Stimulated activated CD8-positive, alpha-beta memory T cell treated with anti-CD3 and anti-CD28 coated beads, Interleukin-4, amount 100 ng/mL, for 48 hours (primary cell): Measurements from ENCODE around the gene DDIT3.
A peak's percentile ranks its signal among the peaks of the same experiment; 100 is the strongest.

Experiments
- DNase-seq: peaks from one replicate; pipeline ENCODE4 v3.0.0-alpha.2; 2020

The DDIT3 gene

GRCh38 chr12:57546438-57547287, 26.3 kb upstream of the DDIT3 start, which contains the start of gene DCTN2:
TSS of gene DCTN2 (minus strand) at chr12:57547192. CDS start at chr12:57547063, 129 bp downstream.
- peak; percentile 94 for DNase-seq

DNA sequence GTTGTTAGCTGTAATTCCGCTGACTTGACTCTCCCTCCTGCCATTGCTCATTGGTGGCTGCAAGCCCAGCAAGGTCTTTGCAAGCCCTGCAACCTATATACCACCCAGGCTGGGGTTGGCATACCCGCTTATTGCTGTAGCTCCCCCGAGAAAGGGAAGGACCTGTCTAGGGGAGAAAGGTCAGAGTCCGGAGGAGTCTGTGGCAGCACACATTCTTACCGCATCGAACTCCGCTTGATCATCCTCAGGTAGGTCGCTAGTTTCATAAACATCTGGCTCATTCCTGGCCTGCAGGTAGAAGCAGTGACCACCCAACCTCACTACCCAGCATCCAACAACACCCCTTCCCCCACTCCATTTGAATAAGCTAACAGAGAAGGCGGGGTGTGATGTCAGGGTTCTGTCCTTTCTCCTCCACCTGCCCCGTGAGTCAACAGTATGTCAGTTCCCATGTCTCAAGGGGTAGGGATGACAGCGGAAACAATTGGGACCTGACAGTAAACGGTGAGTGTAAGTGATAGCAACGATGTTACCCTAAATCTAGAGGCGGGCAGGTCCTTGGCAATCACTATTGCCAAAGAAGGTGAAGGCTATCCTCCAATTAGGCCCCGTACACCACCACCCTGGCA, 25.6 kb upstream of the DDIT3 start:
- DNase-seq = no peak

DNA sequence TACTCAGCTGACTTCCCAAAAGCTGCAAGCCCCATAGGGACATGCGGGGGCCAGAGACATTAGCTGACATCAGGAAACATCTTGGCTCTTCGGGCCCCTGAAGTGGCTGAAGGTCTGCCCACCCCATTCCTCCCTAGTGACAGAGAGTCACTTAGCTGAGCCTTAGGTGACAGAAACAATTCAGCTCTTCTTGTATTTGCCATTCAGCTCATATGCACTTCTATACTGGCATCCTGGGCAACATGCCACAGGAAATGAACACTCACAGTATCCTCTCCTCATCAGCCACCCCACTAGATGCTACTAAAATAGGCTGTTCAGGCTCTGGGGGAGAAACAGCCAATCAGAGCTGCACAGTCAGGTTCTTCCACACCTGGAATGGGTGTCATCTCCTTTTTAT, 23.3 kb upstream of the DDIT3 start:
- DNase-seq = no peak

DNA sequence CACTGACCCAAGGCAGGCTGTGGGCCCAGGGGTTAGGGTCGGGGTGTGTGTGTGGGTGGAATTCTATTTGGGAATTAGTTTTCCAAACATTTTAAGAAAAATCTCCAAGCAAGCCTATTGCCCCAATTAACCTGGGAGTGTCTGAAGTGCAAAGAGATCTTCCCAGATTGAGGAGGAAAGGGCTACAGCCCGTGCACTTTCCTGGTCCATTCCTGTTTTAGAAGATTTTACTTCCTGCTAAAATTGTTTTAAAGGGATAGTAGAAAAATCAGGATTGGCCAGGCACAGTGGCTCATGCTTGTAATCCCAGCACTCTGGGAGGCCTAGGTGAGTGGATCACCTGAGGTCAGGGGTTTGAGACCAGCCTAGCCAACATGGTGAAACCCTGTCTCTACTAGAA, 21.4 kb upstream of the DDIT3 start:
- no peak for DNase-seq

GRCh38 chr12:57541001-57541400, 20.7 kb upstream of the DDIT3 start:
- DNase-seq = no peak

DNA sequence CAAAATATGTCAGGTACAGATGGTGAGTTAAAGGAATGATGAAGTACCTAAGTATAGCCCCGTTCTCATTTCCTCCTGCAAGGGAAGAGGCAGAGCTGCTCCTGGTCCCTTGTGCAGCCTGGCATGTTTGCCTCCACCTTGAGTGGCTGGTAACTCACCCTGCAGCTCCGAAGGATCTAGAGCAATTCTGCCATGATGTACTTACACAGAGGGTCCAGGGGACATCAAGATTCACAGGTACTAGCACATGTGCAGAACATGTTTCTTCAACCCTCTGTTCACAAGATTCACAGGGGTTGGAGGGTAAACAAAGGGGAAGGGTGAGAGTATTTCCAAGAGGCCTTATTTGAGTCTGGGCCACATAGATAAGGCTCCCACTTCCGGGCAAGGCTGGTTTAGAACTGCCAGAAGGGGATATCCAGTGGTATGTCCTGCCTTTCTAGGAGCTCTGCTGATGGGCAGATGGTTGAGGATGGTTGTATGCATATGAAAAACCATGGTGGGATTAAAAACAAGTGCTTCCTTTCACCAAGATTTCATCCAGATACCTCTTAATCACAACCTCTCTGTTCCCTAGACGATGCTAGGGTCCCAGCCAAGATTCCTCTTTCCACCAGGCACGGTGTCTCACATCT, 18.9 kb upstream of the DDIT3 start:
- no peak for DNase-seq

DNA sequence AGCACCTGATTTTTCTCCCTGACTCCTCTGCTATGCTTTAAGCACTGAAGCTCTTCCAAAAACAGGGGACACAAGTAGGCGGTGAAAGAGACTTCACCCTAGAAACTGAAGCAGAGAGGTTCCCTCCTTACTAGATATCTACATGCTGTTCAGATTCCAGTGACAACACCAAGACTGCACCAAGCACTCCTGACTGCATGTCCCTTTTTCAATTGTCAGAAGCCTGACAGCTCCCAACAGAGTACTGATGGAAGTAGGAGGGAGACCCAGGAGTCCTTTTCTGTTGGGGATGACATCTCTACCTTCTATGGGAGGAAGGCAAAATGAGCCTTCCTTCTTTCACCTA, 16.3 kb upstream of the DDIT3 start:
- no peak for DNase-seq

DNA sequence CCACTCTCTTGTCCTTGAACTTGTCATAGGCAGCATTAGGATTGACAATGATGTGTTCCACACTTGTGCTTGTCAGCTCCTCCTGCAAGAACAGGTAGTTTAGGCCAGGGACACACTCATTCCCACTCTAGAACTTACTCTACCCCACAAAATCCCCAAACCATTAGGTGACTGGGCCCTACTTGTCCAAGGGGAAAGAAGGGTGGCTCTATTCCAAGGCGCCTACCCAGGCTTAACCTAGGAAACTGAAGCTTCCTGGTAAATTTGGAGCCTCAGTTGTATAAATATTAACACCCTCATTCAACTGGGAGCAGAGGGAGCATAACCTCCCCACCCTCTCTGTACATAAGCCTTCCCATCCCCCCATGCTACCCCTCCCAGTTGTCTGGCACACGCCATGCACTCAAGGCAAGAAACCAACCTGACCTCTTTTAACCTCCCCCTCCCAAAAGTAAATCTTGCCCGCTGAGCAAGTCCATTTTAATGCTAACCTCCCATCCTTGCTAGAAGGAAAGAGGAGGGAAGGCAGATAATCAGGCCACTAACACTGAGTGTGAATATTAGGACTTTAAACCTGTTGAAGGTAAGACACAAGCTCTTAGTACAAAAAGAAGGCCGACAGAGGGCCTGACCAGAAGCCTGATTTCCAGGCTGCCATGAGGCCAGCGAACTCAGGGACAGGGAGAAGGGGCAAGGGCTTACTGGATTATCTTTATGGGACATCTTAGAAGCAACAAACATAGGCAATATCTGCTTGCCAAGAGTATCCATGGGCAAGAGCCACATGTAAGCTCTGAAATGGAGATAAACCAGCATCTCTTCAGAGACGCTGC, 15.7 kb upstream of the DDIT3 start:
- DNase-seq = no peak

- DNase-seq = no peak
Measured at GRCh38 chr12:57534991-57535543, 14.8 kb upstream of the DDIT3 start.

- DNase-seq = no peak
Measured at GRCh38 chr12:57534250-57534649, 13.9 kb upstream of the DDIT3 start.

- DNase-seq = no peak
Measured at GRCh38 chr12:57533108-57533507, 12.8 kb upstream of the DDIT3 start.

DNA sequence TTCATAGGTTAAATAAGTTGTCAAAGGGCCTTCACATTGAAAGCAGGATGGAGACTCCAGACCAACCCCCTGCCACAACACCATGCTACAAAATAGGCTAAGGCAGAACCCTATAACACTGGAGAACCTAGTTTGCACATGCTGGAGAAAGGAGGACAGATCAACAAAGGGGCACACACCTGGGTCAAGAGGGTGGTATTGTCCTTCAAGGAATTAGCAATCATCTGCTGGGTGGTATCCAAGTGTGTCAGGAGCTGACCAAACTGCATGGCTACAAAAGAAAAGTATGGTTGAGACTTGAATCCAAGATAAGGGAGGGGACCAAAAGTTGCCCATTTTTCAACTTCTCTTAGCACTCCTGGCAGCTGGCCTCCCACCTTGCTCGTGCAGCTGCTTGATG, 11.5 kb upstream of the DDIT3 start:
- DNase-seq = no peak

GRCh38 chr12:57530396-57531142, 10.3 kb upstream of the DDIT3 start:
- no peak for DNase-seq

GRCh38 chr12:57529831-57530230, 9.5 kb upstream of the DDIT3 start:
- DNase-seq = no peak

DNA sequence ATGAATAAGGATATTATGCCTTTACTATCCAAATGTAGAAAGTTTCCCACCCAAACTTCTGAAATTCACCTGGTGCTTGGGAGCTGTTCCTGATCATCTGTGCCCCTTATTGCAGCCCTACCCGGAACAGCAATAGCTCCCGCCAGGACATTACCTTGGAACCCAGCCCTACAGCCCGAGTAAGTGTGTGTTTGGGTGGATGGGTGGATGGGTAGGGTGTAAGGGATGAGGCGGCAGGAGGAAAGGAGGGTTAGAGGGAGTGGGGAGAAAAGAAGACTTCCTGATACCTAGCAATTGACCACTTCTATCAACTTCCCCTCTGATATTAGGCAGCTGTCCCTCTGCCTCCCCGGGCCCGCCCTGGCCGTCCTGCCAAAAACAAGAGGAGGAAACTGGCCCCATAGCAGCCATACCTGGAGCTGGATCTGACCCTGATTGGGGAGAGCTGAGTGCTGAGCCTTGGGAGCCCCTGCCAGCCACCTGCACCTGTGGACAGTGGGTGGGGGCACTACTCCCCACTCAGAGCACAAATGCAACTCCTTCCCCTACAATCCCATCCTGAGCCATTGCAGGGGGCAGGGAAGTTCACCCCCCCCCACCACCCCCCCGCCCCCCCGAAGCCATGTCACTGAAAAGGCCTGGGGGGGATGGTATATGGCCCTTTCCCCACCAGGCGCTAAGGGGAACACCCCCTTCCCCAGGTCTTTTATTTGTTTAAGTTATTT, 8.7 kb upstream of the DDIT3 start:
- no peak for DNase-seq

DNA sequence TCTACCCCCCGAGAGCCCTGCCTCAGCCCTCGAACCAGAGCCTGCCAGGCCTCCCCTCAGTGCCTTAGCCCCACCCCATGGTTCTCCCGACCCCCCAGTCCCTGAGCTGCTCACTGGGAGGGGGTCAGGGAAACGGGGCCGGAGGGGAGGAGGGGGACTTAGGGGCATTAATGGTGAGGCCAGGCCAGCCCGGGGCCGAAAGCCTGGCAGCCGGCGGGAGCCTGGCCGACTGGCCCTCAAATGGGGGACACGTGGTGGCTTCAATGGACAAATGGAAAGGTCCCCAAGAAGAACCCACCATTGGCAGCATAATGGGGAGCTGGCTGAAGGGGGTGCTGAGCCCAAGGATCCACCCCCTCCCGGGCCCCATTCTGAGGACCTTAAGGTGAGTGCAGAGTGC, 7.9 kb upstream of the DDIT3 start:
- no peak for DNase-seq

DNA sequence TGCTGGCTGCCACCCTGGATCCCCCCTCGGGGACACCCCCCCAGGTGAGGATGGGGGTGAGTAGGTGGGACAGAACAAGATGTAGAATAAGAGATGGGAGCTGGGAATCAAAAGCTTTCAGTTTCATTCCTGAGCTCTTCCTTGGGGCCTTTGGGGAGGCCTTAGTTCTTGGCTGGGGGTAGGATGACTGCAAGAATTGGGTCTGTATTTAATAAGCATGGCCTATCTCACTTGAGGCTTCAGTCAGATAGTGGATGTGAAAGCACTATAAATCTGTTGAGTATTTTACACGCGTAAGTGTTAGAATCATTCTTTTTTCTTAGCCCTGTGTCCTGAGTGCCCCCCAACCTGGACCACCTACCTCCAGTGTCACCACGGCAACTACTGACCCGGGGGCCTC, 6.9 kb upstream of the DDIT3 start:
- DNase-seq = no peak

GRCh38 chr12:57526477-57527126, 6.3 kb upstream of the DDIT3 start:
- DNase-seq = no peak

DNA sequence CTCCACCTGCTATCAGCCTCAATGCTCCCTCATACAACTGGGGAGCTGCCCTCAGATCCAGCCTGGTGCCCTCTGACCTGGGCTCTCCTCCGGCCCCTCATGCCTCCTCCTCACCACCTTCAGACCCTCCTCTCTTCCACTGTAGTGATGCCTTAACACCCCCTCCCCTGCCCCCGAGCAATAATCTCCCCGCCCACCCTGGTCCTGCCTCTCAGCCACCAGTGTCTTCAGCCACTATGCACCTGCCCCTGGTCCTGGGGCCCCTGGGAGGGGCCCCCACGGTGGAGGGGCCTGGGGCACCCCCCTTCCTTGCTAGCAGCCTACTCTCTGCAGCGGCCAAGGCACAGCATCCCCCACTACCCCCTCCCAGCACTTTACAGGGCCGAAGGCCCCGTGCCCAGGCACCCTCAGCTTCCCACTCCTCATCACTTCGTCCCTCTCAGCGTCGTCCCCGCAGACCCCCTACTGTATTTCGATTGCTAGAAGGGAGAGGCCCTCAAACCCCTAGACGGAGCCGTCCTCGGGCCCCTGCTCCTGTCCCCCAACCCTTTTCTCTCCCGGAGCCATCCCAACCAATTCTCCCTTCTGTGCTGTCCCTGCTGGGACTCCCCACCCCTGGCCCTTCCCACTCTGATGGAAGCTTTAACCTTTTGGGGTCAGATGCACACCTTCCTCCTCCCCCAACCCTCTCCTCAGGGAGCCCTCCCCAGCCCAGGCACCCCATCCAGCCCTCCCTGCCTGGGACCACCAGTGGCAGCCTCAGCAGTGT, 5.5 kb upstream of the DDIT3 start:
- no peak for DNase-seq
